HG02610 (cell line): ENCODE data around the gene STXBP2.
A peak's percentile ranks its signal among the peaks of the same experiment; 100 is the strongest.

Source experiments
- ATAC-seq: cut with Tn5 transposase; IDR thresholded peaks from one replicate; pipeline ENCODE4 v1.9.1; 2021; ENCODE audit warnings: mild to moderate bottlenecking, moderate library complexity; ENCODE audit not compliant: unreplicated experiment

STXBP2 gene

GRCh38 chr19:7648265-7649014, 11.5 kb downstream of the STXBP2 start:
- ATAC-seq: no peak

- ATAC-seq: no peak
Observed at GRCh38 chr19:7650148-7650547, 13.2 kb downstream of the STXBP2 start.

- no peak for ATAC-seq
Observed at GRCh38 chr19:7652061-7652641, 15.2 kb downstream of the STXBP2 start.

- no peak for ATAC-seq
Observed at GRCh38 chr19:7654401-7654800, 17.5 kb downstream of the STXBP2 start.

- ATAC-seq: no peak
Observed at GRCh38 chr19:7655581-7655980, 18.7 kb downstream of the STXBP2 start.

GRCh38 chr19:7657131-7657751, 20.3 kb downstream of the STXBP2 start:
- ATAC-seq: no peak

- peak; percentile 87 for ATAC-seq
Observed at GRCh38 chr19:7658219-7658686, 21.3 kb downstream of the STXBP2 start.

GRCh38 chr19:7661744-7662538, 25.0 kb downstream of the STXBP2 start:
- no peak for ATAC-seq

- no peak for ATAC-seq
Observed at GRCh38 chr19:7662657-7663056, 25.7 kb downstream of the STXBP2 start.

- ATAC-seq: no peak
Observed at GRCh38 chr19:7663706-7664105, 26.8 kb downstream of the STXBP2 start.

GRCh38 chr19:7665076-7665475, 28.2 kb downstream of the STXBP2 start:
- ATAC-seq: no peak

- no peak for ATAC-seq
Observed at GRCh38 chr19:7668842-7669241, 31.9 kb downstream of the STXBP2 start, which contains the start of gene RETN. RETN (plus strand) TSS chr19:7669049; CDS start chr19:7669327, 278 bp downstream.

- no peak for ATAC-seq
Observed at GRCh38 chr19:7669641-7670040, 32.7 kb downstream of the STXBP2 start.

GRCh38 chr19:7670150-7670783, 33.4 kb downstream of the STXBP2 start:
- no peak for ATAC-seq

GRCh38 chr19:7670790-7671189, 33.9 kb downstream of the STXBP2 start:
- no peak for ATAC-seq

GRCh38 chr19:7672522-7672921, 35.6 kb downstream of the STXBP2 start:
- ATAC-seq: no peak

GRCh38 chr19:7674010-7675005, 37.4 kb downstream of the STXBP2 start:
- ATAC-seq: no peak

- no peak for ATAC-seq
Observed at GRCh38 chr19:7676376-7676775, 39.5 kb downstream of the STXBP2 start.

GRCh38 chr19:7676854-7677253, 39.9 kb downstream of the STXBP2 start, which contains the start of gene MCEMP1:
MCEMP1 (plus strand) TSS chr19:7677090; CDS start chr19:7677121, 31 bp downstream.
- ATAC-seq: no peak
